Kidney (tissue), 14 donors: ENCODE measurements around the gene TMC2. TPM values are rescaled to one million over a fixed set of nuclear protein-coding genes. Genes with fewer than 3 reads are reported as not detected.
A peak's percentile ranks its signal among the peaks of the same experiment; 100 is the strongest.

Experiments used
- DNase-seq, 5 donors: peaks; one replicate each; pipeline ENCODE4 v3.0.0-alpha.2; 2013 to 2020
- FAIRE-seq: peaks from 2 replicates; lab custom pipeline; 2012; peaks lifted over from hg19 to GRCh38; lab: Jason Lieb, UNC
- H3K27ac ChIP-seq, 2 donors: one replicate each; pipeline ENCODE4 v1.7.0; 2013; ENCODE audit warnings: low read depth in 2 of 2, low read length in 2 of 2, inconsistent platforms in 1 of 2
- H3K27me3 ChIP-seq: one replicate; pipeline ENCODE4 v1.7.1; 2013; ENCODE audit warnings: low read length, inconsistent platforms; ENCODE audit not compliant: control insufficient read depth, insufficient read depth
- H3K36me3 ChIP-seq, 3 donors: one replicate each; pipeline versions ENCODE4 v1.7.0 to v1.7.1; 2013; ENCODE audit warnings: low read length in 3 of 3, control low read depth in 1 of 3, inconsistent platforms in 1 of 3; ENCODE audit not compliant: insufficient read depth in 3 of 3, control insufficient read depth in 2 of 3
- H3K4me1 ChIP-seq, 3 donors: one replicate each; pipeline versions ENCODE4 v1.7.0 to v1.7.1; 2013; ENCODE audit warnings: low read length in 3 of 3, inconsistent platforms in 1 of 3, low read depth in 1 of 3; ENCODE audit not compliant: control insufficient read depth in 2 of 3, insufficient read depth in 2 of 3
- H3K4me3 ChIP-seq, 3 donors: one replicate each; pipeline versions ENCODE4 v1.7.0 to v1.8.1; 2013; ENCODE audit warnings: low read length in 3 of 3, control low read depth in 1 of 3, inconsistent platforms in 1 of 3
- H3K9ac ChIP-seq, 3 donors: one replicate each; pipeline versions ENCODE4 v1.7.0 to v1.7.1; 2013; ENCODE audit warnings: low read length in 3 of 3, control low read depth in 1 of 3, inconsistent platforms in 1 of 3
- H3K9me3 ChIP-seq, 3 donors: one replicate each; pipeline versions ENCODE4 v1.7.0 to v1.7.1; 2013; ENCODE audit warnings: low read length in 3 of 3, control low read depth in 1 of 3, inconsistent platforms in 1 of 3; ENCODE audit not compliant: control insufficient read depth in 2 of 3, insufficient read depth in 1 of 3
- intact Hi-C: fragments of 100-400 bp; cut with DNase I; formaldehyde crosslinking; loops from one replicate; pipeline ENCODE4 v1.11.1; 2022
- polyA plus RNA-seq: library from polyadenylated mRNA; stranded (reverse); fragments of 350-450 nt; fragmentation: Illumina TruSeq; extraction: RNeasy Lipid Tissue Mini Kit (QIAGEN cat#74804); gene quantifications from one replicate; pipeline ENCODE4 v1.2.3, GENCODE V29; 2014; ENCODE audit warnings: low read depth, low replicate concordance; ENCODE audit not compliant: insufficient read depth
- total RNA-seq: library from RNA; stranded (reverse); fragmentation: NEBNext Ultra II Directional; extraction: Animal tissue kit (Norgen Biotek cat#: 25700); gene quantifications from one replicate; pipeline ENCODE4 v1.2.1, GENCODE V29; 2021
- TF ChIP-seq, protein P1 (sequence below): IDR thresholded peaks from 3 replicates; pipeline ENCODE4 v1.5.1; 2012; ENCODE audit warnings: mild to moderate bottlenecking, moderate library complexity, borderline replicate concordance; ENCODE audit not compliant: insufficient read depth; ENCODE audit errors: extremely low read depth
- donor health status: control.
- donor health status: control.
- donor health status: control.
- donor health status: control.
- donor health status: control.
- donor health status: DM: yes; HTN: yes; CAD: no.
- donor health status: Normal renal cell carcinoma (clear cell type).

Gene TMC2
- total and polyA plus RNA-seq, 2 donors from 2014 or later: not detected

DNA sequence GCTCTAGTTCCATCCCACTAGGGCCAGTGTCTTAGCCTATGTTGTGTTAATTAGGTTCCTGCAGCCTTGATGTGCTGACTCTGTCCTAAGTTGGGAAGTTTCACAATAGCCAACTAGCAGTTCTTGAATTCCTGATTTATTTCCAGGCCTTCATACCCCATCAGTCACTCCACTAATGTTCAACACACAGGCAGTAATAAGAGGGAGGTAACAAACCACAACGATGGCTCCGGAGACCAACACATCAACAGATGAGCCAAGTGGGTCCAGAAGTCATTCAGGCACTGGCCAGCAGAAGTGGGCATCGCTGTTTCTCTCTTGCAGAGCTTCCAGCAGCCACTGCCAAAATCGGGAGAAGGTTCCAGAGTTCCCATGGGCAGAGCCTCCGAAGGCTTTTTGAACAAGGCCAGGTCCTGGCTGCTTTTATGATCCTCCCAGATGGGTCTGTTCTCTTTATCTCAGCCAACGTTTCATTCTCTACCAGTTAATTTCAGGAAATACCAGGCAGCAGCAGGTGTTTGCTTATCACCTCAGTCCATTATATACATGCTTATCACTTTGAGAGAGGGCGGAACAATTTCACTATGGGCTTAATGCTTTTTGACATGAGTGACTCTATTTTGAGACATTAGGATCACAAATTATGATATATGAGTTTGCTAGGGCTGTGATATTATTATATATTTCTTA lies 67.6 kb downstream of the TMC2 start:
- H3K4me3 ChIP-seq: no peak overlapping the region
- FAIRE-seq (no peak), DNase-seq (no peak)
- H3K9ac ChIP-seq: no peak overlapping the region
- H3K27ac ChIP-seq: no peak overlapping the region
- H3K4me1 ChIP-seq: no peaks in the 10 kb centered on the region
- TF ChIP-seq, protein P1, sequence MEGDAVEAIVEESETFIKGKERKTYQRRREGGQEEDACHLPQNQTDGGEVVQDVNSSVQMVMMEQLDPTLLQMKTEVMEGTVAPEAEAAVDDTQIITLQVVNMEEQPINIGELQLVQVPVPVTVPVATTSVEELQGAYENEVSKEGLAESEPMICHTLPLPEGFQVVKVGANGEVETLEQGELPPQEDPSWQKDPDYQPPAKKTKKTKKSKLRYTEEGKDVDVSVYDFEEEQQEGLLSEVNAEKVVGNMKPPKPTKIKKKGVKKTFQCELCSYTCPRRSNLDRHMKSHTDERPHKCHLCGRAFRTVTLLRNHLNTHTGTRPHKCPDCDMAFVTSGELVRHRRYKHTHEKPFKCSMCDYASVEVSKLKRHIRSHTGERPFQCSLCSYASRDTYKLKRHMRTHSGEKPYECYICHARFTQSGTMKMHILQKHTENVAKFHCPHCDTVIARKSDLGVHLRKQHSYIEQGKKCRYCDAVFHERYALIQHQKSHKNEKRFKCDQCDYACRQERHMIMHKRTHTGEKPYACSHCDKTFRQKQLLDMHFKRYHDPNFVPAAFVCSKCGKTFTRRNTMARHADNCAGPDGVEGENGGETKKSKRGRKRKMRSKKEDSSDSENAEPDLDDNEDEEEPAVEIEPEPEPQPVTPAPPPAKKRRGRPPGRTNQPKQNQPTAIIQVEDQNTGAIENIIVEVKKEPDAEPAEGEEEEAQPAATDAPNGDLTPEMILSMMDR: no peak
- H3K9me3 ChIP-seq: peaks cover 0 to 8% (median 5%) of the 10 kb centered on the region in 3 donors
- no peaks in the 10 kb centered on the region for H3K27me3 ChIP-seq
- H3K36me3 ChIP-seq: no peaks in the 10 kb centered on the region
- intact Hi-C loops: no loop called here

DNA sequence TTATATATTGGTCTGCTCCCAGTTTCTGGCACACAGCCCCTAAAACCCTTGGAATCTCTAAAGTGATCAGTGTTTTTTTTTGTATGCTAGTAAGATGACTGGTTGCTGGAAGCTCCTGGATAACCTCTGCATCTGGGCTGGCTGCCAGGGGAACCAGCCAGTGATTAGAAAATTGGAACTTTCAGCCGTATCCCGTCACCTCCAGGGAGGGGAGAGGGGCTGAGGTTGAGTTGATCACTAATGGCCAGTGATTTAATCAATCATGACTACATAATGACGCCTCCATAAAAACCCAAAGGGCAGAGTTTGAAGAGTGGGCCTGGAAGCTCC lies 68.1 kb downstream of the TMC2 start:
- peaks cover 0 to 8% (median 5%) of the 10 kb centered on the region in 3 donors for H3K9me3 ChIP-seq
- H3K36me3 ChIP-seq: no peaks in the 10 kb centered on the region
- no peaks in the 10 kb centered on the region for H3K4me1 ChIP-seq
- FAIRE-seq (no peak), DNase-seq (no peak)
- no peak overlapping the region for H3K27ac ChIP-seq
- TF ChIP-seq, protein P1: no peak
- intact Hi-C loops: no loop called here
- H3K27me3 ChIP-seq: no peaks in the 10 kb centered on the region
- no peak overlapping the region for H3K9ac ChIP-seq
- no peak overlapping the region for H3K4me3 ChIP-seq

DNA sequence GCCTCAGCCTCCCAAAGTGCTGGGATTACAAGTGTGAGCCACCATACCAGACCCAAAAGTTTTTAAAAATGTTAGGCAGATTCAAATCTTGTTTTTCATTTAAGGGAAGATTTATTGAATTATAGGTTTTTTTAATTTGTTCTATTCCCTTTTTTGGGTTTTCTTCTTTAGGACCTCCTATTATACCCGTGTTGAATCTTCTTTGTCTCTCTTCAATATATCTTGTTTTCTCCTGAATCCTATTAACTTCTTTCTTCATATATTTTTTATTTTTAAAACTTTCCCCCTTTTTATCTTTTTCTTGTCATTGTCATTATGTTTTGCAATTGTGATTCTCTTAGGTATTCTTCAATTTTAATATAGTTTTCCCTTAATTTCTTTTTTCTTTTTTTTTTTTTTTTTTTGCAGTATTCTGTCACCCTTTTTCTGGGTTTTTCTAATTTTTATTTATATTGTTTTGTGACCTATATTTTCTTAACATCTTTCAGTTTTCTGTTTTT lies 70.2 kb downstream of the TMC2 start:
- no peaks in the 10 kb centered on the region for H3K4me1 ChIP-seq
- TF ChIP-seq, protein P1: no peak
- H3K4me3 ChIP-seq: no peak overlapping the region
- no peaks in the 10 kb centered on the region for H3K36me3 ChIP-seq
- H3K9me3 ChIP-seq: peaks cover 0 to 8% (median 5%) of the 10 kb centered on the region in 3 donors
- FAIRE-seq (peak; percentile 54), DNase-seq (no peak)
- intact Hi-C loops: no loop called here
- no peak overlapping the region for H3K9ac ChIP-seq
- H3K27ac ChIP-seq: no peak overlapping the region
- no peaks in the 10 kb centered on the region for H3K27me3 ChIP-seq
